WERI-Rb-1 (cell line): ENCODE data around the gene PRKAG2.

Source experiments
- DNase-seq: peaks from one replicate; pipeline ENCODE4 v3.0.0-alpha.2; 2020
- H3K27ac ChIP-seq: fragments of 250-450 bp; sonication (Bioruptor Pico); 2 replicates; pipeline ENCODE4 v1.5.1; 2020; ENCODE audit warnings: mild to moderate bottlenecking, moderate library complexity
- H3K27me3 ChIP-seq: fragments of 250-450 bp; sonication (Bioruptor Pico); 2 replicates; pipeline ENCODE4 v1.5.1; 2021; ENCODE audit warnings: mild to moderate bottlenecking, low read depth, moderate library complexity; ENCODE audit not compliant: insufficient read depth, severe bottlenecking
- H3K36me3 ChIP-seq: fragments of 250-450 bp; sonication (Bioruptor Pico); 2 replicates; pipeline ENCODE4 v1.5.1; 2020; ENCODE audit warnings: mild to moderate bottlenecking, moderate library complexity
- H3K4me3 ChIP-seq: 2 replicates; pipeline ENCODE4 v1.5.1; 2011; ENCODE audit warnings: low read depth, mild to moderate bottlenecking, control low read depth, low read length
- H3K9me3 ChIP-seq: fragments of 250-450 bp; sonication (Bioruptor Pico); 2 replicates; pipeline ENCODE4 v1.5.1; 2021; ENCODE audit warnings: mild to moderate bottlenecking, moderate library complexity; ENCODE audit not compliant: severe bottlenecking
- TF ChIP-seq, protein P1 (sequence below): IDR thresholded peaks from 2 replicates; pipeline ENCODE4 v1.5.1; 2011; ENCODE audit warnings: low read depth, mild to moderate bottlenecking, control low read depth, inconsistent platforms, low read length

PRKAG2 gene

DNA sequence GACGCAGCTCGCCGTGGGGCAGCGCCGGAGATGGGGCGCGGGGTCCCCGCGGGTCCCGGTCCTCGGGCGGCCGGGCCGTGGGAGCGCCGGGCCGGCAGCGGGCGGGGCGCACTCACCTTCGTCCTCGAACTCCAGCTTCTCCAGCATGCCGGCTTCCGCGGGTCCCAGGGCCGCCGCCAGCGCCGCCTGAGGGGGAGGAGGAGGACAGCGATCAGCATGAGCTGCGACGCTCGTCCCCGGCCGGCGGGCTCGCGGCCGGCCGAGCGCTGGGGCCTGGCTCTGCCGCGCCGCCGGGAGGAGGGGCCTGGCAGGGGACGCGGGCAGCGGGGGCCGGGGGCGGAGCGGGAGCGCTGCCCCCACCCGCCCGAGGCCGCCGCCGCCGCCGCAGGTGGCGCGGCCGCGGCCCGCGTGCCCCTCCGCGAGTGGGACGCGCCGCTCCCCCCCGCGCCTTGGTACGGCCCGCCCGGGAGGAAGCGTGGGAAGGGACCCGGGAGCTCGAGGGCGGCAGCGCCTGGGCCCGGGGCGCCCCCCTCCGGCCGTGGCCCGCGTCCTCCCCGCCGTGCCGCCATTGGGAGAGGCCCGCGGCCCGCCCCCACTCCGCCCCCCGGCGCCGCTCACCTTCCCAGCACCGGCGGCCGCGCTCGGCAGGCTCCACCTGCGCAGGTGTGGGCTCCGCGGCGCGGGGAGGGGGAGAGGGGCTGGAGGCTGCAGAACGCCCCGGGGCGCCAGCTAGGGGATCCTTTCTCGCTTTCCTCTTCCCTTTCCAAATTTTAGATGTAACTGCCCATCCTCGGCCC is 244.8 kb downstream of the PRKAG2 start:
- Histone ChIP-seq H3K27ac (no peak overlapping the region), H3K9me3 (peaks cover 5% of the 10 kb centered on the region), H3K4me3 (peak overlapping the region; percentile 51), H3K36me3 (no peaks in the 10 kb centered on the region), H3K27me3 (no peaks in the 10 kb centered on the region)
- peak; percentile 78 for DNase-seq
- TF ChIP-seq, protein P1, sequence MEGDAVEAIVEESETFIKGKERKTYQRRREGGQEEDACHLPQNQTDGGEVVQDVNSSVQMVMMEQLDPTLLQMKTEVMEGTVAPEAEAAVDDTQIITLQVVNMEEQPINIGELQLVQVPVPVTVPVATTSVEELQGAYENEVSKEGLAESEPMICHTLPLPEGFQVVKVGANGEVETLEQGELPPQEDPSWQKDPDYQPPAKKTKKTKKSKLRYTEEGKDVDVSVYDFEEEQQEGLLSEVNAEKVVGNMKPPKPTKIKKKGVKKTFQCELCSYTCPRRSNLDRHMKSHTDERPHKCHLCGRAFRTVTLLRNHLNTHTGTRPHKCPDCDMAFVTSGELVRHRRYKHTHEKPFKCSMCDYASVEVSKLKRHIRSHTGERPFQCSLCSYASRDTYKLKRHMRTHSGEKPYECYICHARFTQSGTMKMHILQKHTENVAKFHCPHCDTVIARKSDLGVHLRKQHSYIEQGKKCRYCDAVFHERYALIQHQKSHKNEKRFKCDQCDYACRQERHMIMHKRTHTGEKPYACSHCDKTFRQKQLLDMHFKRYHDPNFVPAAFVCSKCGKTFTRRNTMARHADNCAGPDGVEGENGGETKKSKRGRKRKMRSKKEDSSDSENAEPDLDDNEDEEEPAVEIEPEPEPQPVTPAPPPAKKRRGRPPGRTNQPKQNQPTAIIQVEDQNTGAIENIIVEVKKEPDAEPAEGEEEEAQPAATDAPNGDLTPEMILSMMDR: peak; percentile 42

DNA sequence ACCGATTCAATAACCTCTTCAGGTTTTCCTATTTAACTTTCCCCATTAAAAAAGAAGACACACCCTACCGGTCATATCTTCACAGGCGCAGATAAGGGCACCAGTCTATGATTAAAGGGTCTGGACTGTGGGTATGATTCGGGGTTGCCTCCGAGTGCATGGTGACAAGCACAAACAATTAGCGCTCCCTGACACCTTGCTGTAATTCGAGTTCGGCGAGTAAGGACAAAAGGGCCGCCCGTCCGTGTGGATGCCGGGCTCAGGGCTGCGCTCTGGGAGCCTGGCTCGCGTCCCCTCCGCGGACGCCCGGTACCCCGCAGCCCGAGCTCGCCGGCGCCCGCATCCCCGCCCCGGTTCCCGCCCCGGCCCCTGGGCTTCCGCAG is 245.4 kb downstream of the PRKAG2 start:
- H3K9me3 ChIP-seq: peaks cover 5% of the 10 kb centered on the region
- no peaks in the 10 kb centered on the region for H3K36me3 ChIP-seq
- no peaks in the 10 kb centered on the region for H3K27me3 ChIP-seq
- DNase-seq: peak; percentile 33
- H3K4me3 ChIP-seq: peak overlapping the region; percentile 51
- no peak overlapping the region for H3K27ac ChIP-seq
- TF ChIP-seq, protein P1: no peak

DNA sequence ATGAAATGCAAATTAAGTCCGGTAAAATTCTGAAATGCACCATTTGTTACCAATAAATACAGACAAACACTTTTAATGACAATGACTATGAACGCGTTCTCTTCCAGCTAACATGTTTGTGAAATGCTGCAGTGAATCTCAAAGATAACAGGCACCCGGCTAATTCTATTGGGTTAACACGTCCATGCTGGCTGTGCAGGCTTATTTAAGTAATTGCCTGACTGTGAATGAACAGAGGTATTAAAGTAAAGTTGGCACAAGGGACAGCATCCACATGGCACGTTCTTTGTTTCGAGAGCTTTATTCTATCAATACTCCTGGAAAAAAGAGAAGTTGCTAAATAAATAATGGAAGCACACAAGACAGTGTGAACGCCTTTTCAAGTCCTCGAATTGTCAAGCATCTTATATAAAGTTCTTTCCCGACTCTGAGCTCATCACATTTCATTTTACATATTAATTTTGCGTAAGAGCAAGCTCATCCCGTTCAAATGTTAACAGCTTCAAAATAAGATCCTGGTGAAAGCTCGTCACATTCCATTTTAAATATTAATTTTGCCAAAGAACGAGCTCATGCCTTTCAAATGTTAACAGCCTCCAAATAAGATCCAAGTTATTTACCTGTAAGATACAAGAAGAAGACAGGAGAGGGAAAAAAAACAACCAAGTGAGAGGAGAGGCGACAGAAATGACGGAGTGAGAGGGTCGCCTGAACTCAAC is 245.9 kb downstream of the PRKAG2 start:
- Histone ChIP-seq H3K36me3 (no peaks in the 10 kb centered on the region), H3K4me3 (peak overlapping the region; percentile 51), H3K9me3 (peaks cover 5% of the 10 kb centered on the region), H3K27me3 (no peaks in the 10 kb centered on the region), H3K27ac (no peak overlapping the region)
- DNase-seq: no peak
- TF ChIP-seq, protein P1: no peak

DNA sequence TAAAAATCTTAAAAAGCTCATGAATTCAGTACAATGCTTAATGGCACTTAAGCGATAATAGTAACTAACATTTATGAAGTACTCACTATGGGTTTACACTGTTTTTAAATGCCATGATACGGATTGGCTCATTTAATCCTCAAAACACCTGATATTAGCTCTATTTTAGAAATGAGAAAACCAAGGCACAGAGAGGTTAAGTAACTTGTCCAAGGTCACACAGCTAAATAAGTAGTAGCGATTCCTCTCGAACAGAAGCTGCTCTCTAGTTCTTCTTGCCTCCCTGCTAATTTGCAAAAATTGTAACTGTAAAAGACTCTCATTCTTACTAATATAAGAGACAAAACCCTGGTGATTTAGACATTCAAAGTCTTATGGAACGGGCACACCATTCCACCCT is 246.6 kb downstream of the PRKAG2 start:
- DNase-seq: no peak
- Histone ChIP-seq H3K36me3 (no peaks in the 10 kb centered on the region), H3K4me3 (peak overlapping the region; percentile 51; the same call in 1 of the 2 replicates), H3K27me3 (no peaks in the 10 kb centered on the region), H3K9me3 (peaks cover 5% of the 10 kb centered on the region), H3K27ac (no peak overlapping the region)
- TF ChIP-seq, protein P1: no peak

DNA sequence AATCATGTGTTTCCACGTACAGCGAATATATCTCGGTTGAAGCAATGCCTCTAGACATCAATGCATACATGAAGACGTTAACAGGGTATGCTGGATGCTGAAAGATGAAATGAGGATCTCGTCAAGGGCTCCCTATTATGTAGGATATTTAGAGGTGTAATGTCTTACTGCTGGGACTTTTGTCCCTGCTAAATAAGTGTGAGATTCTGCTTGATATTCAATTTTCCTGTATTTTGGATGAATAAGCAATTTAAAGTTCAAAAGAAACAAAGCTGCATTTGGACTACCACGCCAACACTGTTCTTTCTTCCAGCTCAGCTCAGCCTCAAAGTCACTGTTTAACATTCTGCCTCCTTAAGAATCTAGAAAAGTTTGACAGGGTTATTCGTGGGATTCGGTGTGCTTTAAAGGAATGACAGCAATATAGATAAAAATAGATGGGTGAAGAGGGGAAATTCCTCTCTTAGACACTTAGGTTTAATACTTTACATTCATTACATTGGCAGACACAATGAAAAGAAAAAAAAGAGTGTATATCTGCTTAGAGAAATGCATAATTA is 247.1 kb downstream of the PRKAG2 start:
- H3K4me3 ChIP-seq: no peak overlapping the region
- H3K9me3 ChIP-seq: peaks cover 5% of the 10 kb centered on the region
- no peaks in the 10 kb centered on the region for H3K36me3 ChIP-seq
- H3K27me3 ChIP-seq: no peaks in the 10 kb centered on the region
- no peak for DNase-seq
- TF ChIP-seq, protein P1: no peak
- no peak overlapping the region for H3K27ac ChIP-seq
